Mesangial cell (primary cell): Measurements from ENCODE around the gene NEK9. TPM values are rescaled to one million over a fixed set of nuclear protein-coding genes. Genes with fewer than 3 reads are reported as not detected.

ENCODE experiments used
- total RNA-seq: library from RNA; depleted of rRNA; stranded (reverse); fragments of >200 nt; gene quantifications from 2 replicates; pipeline ENCODE4 v1.2.3, GENCODE V29; 2015

Gene NEK9
- 21.2 and 48.3 TPM in 2 replicates for total RNA-seq

DNA sequence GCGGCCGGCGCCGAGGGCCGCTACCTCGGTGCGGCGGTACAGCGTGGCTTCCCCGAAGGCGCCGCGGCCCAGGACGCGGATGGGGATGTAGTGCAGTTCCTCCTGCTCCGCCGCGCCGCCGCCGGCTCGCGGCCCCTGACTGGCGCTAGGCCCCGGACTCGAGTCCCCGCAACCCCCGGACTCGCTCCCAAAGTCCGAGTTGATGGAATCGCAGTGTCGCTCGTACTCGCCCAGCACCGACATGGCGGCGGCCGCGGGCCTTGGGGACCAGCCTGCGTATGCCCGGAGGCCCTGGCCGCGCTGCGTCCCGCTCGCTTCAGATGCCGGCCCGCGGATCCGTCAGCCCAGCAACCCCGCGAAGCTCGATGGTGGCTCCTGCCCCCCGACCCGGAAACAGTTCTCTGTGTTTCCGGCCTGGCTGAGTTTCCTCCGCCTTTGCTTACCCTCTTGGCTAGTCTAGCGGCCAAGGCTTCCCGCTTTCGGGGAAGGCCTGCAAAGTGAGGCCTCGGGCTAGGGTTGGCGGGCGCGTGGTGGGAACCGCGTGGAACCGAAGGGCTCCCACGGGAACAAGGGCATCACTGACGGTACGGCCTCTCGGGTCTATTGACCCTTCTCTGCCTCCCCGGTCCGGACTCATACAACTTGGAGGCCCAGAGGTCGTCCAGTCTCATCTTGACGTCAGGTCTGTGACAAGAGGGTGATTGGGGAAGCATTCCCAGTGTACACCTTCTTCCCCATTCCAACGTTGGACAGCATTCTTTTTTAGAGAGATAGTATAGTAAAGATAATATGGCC is at the start of gene NEK9:
Gene NEK9 (minus strand): TSS at position 370 of the 795 bp plus-strand sequence. CDS start 127 bp downstream, at position 243.

DNA sequence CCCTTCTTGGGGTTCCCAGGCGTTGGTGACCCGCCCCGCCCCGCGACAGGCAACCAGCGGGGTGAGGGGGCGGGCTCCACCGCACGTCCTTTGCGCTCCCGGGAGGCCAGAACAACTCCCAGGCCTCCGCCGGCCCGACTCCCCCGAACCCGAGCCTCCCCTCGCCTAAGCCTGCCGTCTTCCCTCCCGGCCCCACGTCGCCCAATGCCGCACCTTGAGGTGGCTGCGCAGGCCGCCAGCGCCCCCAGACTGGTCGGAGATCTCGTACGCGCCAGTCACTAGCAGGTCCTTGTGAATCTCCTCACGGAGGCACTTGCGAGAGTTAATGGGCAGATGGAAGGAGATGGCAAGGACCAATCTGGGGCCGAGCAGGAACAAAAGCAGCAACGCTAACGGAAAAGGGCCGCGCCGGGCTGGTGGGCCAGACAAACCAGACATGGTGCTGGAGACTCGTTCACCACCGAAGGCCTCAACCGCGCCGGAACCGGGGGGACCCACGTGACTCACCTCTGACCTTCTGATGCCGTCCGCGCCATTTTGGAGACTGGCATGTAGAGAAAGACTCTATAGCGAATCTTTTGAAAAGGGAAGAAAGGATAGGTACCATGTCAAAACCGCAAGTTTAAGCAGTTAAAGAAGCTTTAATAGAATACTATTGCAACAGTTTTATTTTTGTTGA is 49.4 kb upstream of the NEK9 start, which contains the start of gene TMED10:
Gene TMED10 (minus strand): TSS at position 471 of the 679 bp plus-strand sequence. CDS start 33 bp downstream, at position 438.

DNA sequence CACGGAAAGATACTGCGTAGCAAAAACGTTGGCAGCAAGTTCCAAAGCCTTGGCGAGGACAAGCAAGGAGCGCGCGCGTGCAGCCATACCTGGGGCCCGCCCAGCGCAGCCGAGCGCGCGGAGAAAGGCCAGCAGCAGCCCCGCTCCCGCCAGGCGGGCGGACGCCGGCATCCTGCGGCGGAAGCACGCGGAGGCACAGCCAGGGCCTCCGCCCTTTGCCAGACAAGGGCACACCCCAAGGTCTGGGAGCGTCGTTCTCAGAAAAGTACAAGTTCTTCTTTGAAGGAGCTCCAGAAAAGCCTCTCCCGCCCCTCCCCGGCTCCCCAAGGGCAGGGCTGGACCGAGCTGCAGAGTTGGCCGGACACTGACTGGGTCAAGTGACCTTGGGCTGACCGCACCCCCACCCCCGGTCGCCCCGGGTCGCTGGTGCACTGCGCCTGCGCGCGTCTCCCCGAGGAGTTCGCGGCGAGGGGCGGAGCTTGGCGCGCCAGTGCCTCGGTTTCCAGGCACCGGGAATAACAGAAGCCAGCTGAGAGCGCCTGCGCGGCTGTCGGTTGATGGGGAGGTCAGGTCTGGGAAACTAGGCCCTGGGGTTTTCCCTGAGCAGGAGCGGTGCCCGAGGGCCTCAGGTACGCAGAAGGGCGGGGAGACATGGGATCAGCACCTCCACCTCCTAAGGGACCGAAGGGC is 57.6 kb downstream of the NEK9 start, which contains the start of gene ZC2HC1C:
Gene ZC2HC1C (plus strand): TSS at position 521 of the 690 bp plus-strand sequence. CDS start 933 bp downstream, outside the sequence.

DNA sequence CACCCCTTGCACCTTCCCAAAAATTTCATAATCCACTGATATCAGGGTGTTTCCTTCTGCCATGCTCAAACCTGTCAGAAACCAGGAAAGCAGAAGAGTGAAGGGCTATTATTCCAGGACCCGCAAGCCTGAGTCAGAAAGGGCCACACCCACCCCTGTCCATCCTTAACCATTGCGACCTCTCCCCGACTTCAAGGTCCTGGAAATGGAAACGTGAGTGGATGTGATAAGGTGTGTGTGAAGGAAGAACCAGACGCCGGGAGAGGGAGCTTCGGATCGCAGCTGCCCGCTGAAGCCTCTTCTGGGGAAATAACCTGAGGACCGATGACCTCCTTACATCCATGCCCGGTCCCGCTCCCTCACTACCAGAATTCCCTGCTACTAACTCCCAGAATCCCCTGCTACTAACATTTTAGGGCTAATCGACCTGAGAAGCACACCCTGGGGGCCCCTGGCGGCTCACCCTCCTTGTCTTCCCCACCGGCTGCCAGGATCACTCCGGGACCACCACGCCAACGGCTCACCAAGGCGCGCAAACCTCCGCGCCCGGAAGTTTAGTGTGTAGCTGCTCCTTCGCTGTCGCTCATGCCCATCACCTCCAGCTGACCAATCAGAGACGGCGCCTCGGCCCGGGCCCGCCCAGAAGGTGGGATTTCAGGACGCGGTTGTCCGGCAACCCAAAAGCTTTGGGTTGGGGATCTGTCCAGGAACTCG is 63.2 kb downstream of the NEK9 start, which contains the start of gene ACYP1:
Gene ACYP1 (minus strand): TSS at position 534 of the 714 bp plus-strand sequence. CDS start 471 bp downstream, at position 63.

DNA sequence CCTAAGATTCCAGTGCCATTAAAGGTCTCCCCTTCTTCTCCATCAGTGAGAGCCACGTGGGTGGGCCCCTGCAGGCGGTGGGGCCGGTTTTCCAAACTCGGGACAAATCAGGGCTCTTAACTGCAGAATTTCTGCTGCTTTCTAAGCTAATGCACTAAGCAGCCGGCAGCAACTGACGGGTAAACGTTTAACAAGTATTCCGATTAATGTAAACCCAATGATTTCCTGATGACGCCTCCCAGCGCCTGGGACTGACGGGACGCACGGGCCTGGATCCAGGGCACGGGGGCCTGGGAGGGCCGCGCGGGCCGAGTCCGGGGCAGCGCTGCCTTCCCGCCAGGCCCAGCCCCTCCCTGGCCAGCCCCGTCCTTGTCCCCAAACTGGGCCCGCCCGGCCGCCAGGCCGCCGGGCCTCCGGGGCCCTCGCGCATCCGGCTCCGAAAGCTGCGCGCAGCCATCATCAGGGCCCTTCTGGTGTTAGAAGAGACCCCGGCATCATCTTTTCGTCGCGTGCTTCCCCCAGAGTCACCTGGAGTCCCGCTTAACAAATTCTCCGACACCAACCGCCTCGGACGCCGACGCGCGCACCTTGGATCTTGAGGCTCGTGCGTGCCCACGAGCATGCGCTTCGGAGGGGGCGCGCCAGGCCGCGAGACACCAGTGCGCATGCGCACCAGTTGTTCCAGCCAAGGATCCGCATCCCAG is 75.8 kb downstream of the NEK9 start, which contains the start of gene MLH3:
Gene MLH3 (minus strand): TSS at position 616 of the 704 bp plus-strand sequence. CDS start 1,812 bp downstream, outside the sequence.

Other genes starting within 250 kb of the NEK9 start
- gene DLST, start 245.1 kb downstream of the NEK9 start, total RNA-seq = 76.7 and 80.2 TPM in 2 replicates
- 3.7 and 4.6 TPM in 2 replicates for gene RPS6KL1, start 203.8 kb downstream of the NEK9 start, total RNA-seq
- 1.8 and 2.8 TPM in 2 replicates for gene PGF, start 171.5 kb downstream of the NEK9 start, total RNA-seq
- gene EIF2B2, start 124.1 kb downstream of the NEK9 start, total RNA-seq = 49.1 and 67.3 TPM in 2 replicates
- gene MLH3, start 75.6 kb downstream of the NEK9 start, total RNA-seq = 10.9 and 12.0 TPM in 2 replicates
- 8.4 and 17.3 TPM in 2 replicates for gene ACYP1, start 63.0 kb downstream of the NEK9 start, total RNA-seq
- 2.0 and 2.4 TPM in 2 replicates for gene ZC2HC1C, start 57.4 kb downstream of the NEK9 start, total RNA-seq
- 168 and 171 TPM in 2 replicates for gene TMED10, start 49.6 kb upstream of the NEK9 start, total RNA-seq
- 26.6 and 56.2 TPM in 2 replicates for gene FOS, start 151.8 kb upstream of the NEK9 start, total RNA-seq